HT1080 (cell line): ENCODE results near the gene ZNF639. TPM values are rescaled to one million over a fixed set of nuclear protein-coding genes. Genes with fewer than 3 reads are reported as not detected.
"Not testable (repeated sequence)": the region's sequence is repeated elsewhere in the genome, so short reads cannot be mapped to it uniquely, and the experiment has no call there.

ENCODE experiments used
- DNase-seq: peaks from one replicate; pipeline ENCODE4 v3.0.0-alpha.2; 2015; ENCODE audit warnings: low read depth
- polyA plus RNA-seq, 2 experiments: library from polyadenylated mRNA; depleted of rRNA; stranded (reverse); fragments of >200 nt; gene quantifications; 2 replicates each; pipeline ENCODE4 v1.2.3, GENCODE V29; 2015
- total RNA-seq: library from RNA; depleted of rRNA; stranded (reverse); fragments of >200 nt; shearing (Covaris generic); gene quantifications from 2 replicates; pipeline ENCODE4 v1.2.3, GENCODE V29; 2014; rRNA removed

The ZNF639 gene
- 102 and 105 TPM in 2 replicates for total RNA-seq
- polyA plus RNA-seq (2015; cell fraction: cytosol; rRNA removed), result 68.8 and 82.5 TPM in 2 replicates
- polyA plus RNA-seq (2015; cell fraction: nucleus; rRNA removed), result 65.1 and 79.4 TPM in 2 replicates

GRCh38 chr3:179322286-179323196, at the start of gene ZNF639:
Gene ZNF639, plus strand, starts transcription at chr3:179323031. Its CDS starts 5,263 bp downstream, at chr3:179328294.
- peak; percentile 92 for DNase-seq

- not testable (repeated sequence) for DNase-seq
Measured at GRCh38 chr3:179274434-179274833, 48.4 kb upstream of the ZNF639 start.

GRCh38 chr3:179276001-179276400, 46.8 kb upstream of the ZNF639 start:
- DNase-seq, result no peak

GRCh38 chr3:179276743-179277142, 46.1 kb upstream of the ZNF639 start:
- no peak for DNase-seq

GRCh38 chr3:179278151-179278550, 44.7 kb upstream of the ZNF639 start:
- no peak for DNase-seq

- no peak for DNase-seq
Measured at GRCh38 chr3:179278932-179279693, 43.7 kb upstream of the ZNF639 start.

GRCh38 chr3:179279837-179280236, 43.0 kb upstream of the ZNF639 start:
- no peak for DNase-seq

GRCh38 chr3:179281825-179282224, 41.0 kb upstream of the ZNF639 start:
- DNase-seq, result no peak

GRCh38 chr3:179286331-179286730, 36.5 kb upstream of the ZNF639 start:
- no peak for DNase-seq

GRCh38 chr3:179288845-179289244, 34.0 kb upstream of the ZNF639 start:
- no peak for DNase-seq

- no peak for DNase-seq
Measured at GRCh38 chr3:179289295-179289694, 33.5 kb upstream of the ZNF639 start.

GRCh38 chr3:179292450-179292849, 30.4 kb upstream of the ZNF639 start:
- DNase-seq, result no peak

- DNase-seq, result peak; percentile 47
Measured at GRCh38 chr3:179297971-179298725, 24.7 kb upstream of the ZNF639 start.

GRCh38 chr3:179299316-179299715, 23.5 kb upstream of the ZNF639 start:
- no peak for DNase-seq

- DNase-seq, result no peak
Measured at GRCh38 chr3:179299999-179300613, 22.7 kb upstream of the ZNF639 start.

- DNase-seq, result no peak
Measured at GRCh38 chr3:179301645-179302044, 21.2 kb upstream of the ZNF639 start.

GRCh38 chr3:179302111-179302510, 20.7 kb upstream of the ZNF639 start:
- DNase-seq, result no peak

- DNase-seq, result no peak
Measured at GRCh38 chr3:179304605-179305004, 18.2 kb upstream of the ZNF639 start.

GRCh38 chr3:179307362-179307761, 15.5 kb upstream of the ZNF639 start:
- not testable (repeated sequence) for DNase-seq

- no peak for DNase-seq
Measured at GRCh38 chr3:179308001-179308400, 14.8 kb upstream of the ZNF639 start.
